Measurements from ENCODE around the gene GABRR3. TPM values are rescaled to one million over a fixed set of nuclear protein-coding genes. Genes with fewer than 3 reads are reported as not detected.
A peak's percentile ranks its signal among the peaks of the same experiment; 100 is the strongest.

GABRR3 gene
- total RNA-seq, 1 donor: not detected

GRCh38 chr3:97970956-97971620, 64.0 kb downstream of the GABRR3 start:
- TF ChIP-seq, protein P1, sequence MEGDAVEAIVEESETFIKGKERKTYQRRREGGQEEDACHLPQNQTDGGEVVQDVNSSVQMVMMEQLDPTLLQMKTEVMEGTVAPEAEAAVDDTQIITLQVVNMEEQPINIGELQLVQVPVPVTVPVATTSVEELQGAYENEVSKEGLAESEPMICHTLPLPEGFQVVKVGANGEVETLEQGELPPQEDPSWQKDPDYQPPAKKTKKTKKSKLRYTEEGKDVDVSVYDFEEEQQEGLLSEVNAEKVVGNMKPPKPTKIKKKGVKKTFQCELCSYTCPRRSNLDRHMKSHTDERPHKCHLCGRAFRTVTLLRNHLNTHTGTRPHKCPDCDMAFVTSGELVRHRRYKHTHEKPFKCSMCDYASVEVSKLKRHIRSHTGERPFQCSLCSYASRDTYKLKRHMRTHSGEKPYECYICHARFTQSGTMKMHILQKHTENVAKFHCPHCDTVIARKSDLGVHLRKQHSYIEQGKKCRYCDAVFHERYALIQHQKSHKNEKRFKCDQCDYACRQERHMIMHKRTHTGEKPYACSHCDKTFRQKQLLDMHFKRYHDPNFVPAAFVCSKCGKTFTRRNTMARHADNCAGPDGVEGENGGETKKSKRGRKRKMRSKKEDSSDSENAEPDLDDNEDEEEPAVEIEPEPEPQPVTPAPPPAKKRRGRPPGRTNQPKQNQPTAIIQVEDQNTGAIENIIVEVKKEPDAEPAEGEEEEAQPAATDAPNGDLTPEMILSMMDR (IDR thresholded peaks at IDR 0.05; ENCODE audit: insufficient read depth, low read length): no peak
- H3K4me3 ChIP-seq (ENCODE audit: low read depth, low read length): peak overlapping the region; percentile 75
- DNase-seq (ENCODE audit: low read depth): no peak

- DNase-seq (ENCODE audit: low read depth): peak; percentile 22
- TF ChIP-seq, protein P1 (IDR thresholded peaks at IDR 0.05; ENCODE audit: insufficient read depth, low read length): no peak
- H3K4me3 ChIP-seq (ENCODE audit: low read depth, low read length): no peak overlapping the region
Observed at GRCh38 chr3:97970156-97970555, 65.0 kb downstream of the GABRR3 start.

DNA sequence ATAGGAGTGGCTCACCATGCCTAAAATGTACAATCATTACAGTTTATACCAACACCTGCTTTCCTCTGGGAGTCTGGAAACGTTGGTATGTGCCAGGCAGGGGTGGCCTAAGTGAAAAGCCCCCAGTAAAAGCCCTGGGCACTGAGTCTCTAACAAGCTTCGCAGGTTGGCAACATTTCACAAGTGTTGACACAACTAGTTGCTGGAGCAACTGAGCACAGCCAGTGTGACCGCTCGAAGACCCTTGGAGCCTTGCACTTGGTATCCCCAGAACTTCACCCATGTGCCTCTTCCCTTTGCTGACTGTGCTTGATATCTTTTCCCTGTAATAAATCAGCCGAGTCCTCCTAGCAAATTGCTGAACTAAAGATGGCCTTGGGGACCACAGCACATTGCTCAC, 65.6 kb downstream of the GABRR3 start:
- TF ChIP-seq, protein P1 (IDR thresholded peaks at IDR 0.05; ENCODE audit: insufficient read depth, low read length): no peak
- no peak for DNase-seq (ENCODE audit: low read depth)
- no peak overlapping the region for H3K4me3 ChIP-seq (ENCODE audit: low read depth, low read length)

DNA sequence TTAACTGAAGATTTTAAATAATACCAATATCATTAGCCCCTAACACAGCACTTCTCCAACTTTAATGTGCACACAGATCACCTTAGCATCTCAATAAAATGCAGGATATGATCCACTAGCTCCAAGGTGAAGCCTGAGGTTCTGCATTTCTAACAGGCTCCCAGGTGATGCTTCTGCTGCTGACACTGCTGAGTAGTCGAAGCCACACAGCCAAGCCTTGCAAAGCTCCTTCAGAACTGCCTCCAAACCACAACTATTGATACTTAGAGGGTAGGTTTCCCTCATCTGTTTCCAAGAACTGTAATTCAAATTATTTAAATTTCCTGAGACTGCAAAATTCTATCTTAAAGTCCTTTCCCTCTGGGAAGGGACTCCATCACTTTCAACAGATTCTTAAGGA, 66.7 kb downstream of the GABRR3 start:
- TF ChIP-seq, protein P1 (IDR thresholded peaks at IDR 0.05; ENCODE audit: insufficient read depth, low read length): no peak
- no peak overlapping the region for H3K4me3 ChIP-seq (ENCODE audit: low read depth, low read length)
- DNase-seq (ENCODE audit: low read depth): no peak

DNA sequence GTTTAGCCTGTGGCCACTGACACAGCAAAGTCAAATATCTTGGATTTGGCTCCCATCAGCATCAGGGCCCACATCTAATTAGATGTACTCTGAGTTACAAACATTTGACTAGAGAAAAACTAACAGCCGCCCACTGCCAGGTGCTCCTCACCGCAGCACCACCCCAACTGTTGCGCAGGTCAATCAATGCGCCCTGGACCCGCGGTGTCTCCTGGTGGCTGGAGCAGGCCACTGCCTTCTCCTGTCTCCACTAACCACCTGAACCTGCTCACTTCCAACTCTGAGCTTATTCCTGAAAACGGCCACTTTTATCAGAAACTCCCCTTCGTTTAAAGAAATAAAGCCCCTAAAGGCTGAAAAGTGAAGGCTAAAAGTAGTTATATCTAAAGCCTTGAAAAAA, 67.1 kb downstream of the GABRR3 start:
- no peak overlapping the region for H3K4me3 ChIP-seq (ENCODE audit: low read depth, low read length)
- TF ChIP-seq, protein P1 (IDR thresholded peaks at IDR 0.05; ENCODE audit: insufficient read depth, low read length): no peak
- no peak for DNase-seq (ENCODE audit: low read depth)

GRCh38 chr3:97960993-97961766, 73.9 kb downstream of the GABRR3 start:
- peak; percentile 43 for DNase-seq (ENCODE audit: low read depth)
- H3K4me3 ChIP-seq (ENCODE audit: low read depth, low read length): no peak overlapping the region
- TF ChIP-seq, protein P1 (IDR thresholded peaks at IDR 0.05; ENCODE audit: insufficient read depth, low read length): no peak

All from fibroblast of the aortic adventitia (primary cell).